ENCODE results near the gene INTS3.

GRCh38 chr1:153734396-153735089 lies 6.7 kb downstream of the INTS3 start:
- no peak for TF ChIP-seq EZH2 (IDR thresholded peaks at IDR 0.05; ENCODE audit: borderline replicate concordance, low read depth, low read length, poor library complexity, severe bottlenecking)
- no peak for TF ChIP-seq CTCF (conservative IDR thresholded peaks at IDR 0.05; ENCODE audit: low read depth, low read length)

Measured in A673 (cell line).